Glomerular visceral epithelial cell (primary cell): ENCODE measurements around the gene RGS17.
"Not testable (repeated sequence)": the region's sequence is repeated elsewhere in the genome, so short reads cannot be mapped to it uniquely, and the experiment has no call there.

Experiments
- DNase-seq: peaks from one replicate; pipeline ENCODE4 v3.0.0-alpha.2; 2016; ENCODE audit errors: extremely low spot score

Gene RGS17

GRCh38 chr6:153131037-153131981 is at the start of gene RGS17:
Gene RGS17 (minus strand): TSS chr6:153131282. CDS start chr6:153044018, 87,264 bp downstream.
- peak; percentile 79 for DNase-seq

- no peak for DNase-seq
These were observed 41.7 kb upstream of the RGS17 start for GRCh38 chr6:153172815-153173214.

GRCh38 chr6:153170511-153170910 is 39.4 kb upstream of the RGS17 start:
- DNase-seq: peak; percentile 77

GRCh38 chr6:153167907-153168306 is 36.8 kb upstream of the RGS17 start:
- DNase-seq: no peak

GRCh38 chr6:153167061-153167891 is 36.2 kb upstream of the RGS17 start:
- DNase-seq: peak; percentile 82

GRCh38 chr6:153162646-153163045 is 31.6 kb upstream of the RGS17 start:
- DNase-seq: no peak

- DNase-seq: no peak
These were observed 31.1 kb upstream of the RGS17 start for GRCh38 chr6:153162172-153162571.

- DNase-seq: no peak
These were observed 29.1 kb upstream of the RGS17 start for GRCh38 chr6:153160221-153160620.

GRCh38 chr6:153150752-153151440 is 19.8 kb upstream of the RGS17 start:
- peak; percentile 73 for DNase-seq

- DNase-seq: peak; percentile 10
These were observed 19.3 kb upstream of the RGS17 start for GRCh38 chr6:153150371-153150751.

GRCh38 chr6:153149891-153150290 is 18.8 kb upstream of the RGS17 start:
- DNase-seq: no peak

- DNase-seq: no peak
These were observed 15.3 kb upstream of the RGS17 start for GRCh38 chr6:153146413-153146812.

GRCh38 chr6:153145591-153145990 is 14.5 kb upstream of the RGS17 start:
- no peak for DNase-seq

GRCh38 chr6:153143200-153143599 is 12.1 kb upstream of the RGS17 start:
- no peak for DNase-seq

GRCh38 chr6:153140299-153140698 is 9.2 kb upstream of the RGS17 start:
- no peak for DNase-seq

- no peak for DNase-seq
These were observed 7.8 kb upstream of the RGS17 start for GRCh38 chr6:153138930-153139329.

- DNase-seq: no peak
These were observed 4.6 kb upstream of the RGS17 start for GRCh38 chr6:153135681-153136080.

GRCh38 chr6:153133667-153134066 is 2.6 kb upstream of the RGS17 start:
- not testable (repeated sequence) for DNase-seq

- no peak for DNase-seq
These were observed 506 bp downstream of the RGS17 start for GRCh38 chr6:153130515-153131036.

GRCh38 chr6:153129873-153130514 is 1.1 kb downstream of the RGS17 start:
- peak; percentile 20 for DNase-seq

GRCh38 chr6:153126218-153126617 is 4.9 kb downstream of the RGS17 start:
- DNase-seq: no peak
